Esophagus muscularis mucosa (tissue), 4 donors: ENCODE results near the gene STK17A. TPM values are rescaled to one million over a fixed set of nuclear protein-coding genes. Genes with fewer than 3 reads are reported as not detected.

Experiments
- DNase-seq: peaks from one replicate; pipeline ENCODE4 v3.0.0-alpha.2; 2017; ENCODE audit errors: extremely low spot score
- H3K27ac ChIP-seq, 4 donors: fragments of 200-600 bp; sonication (generic); replicated peaks in 1 of 4; 1 replicate in 3 of 4; 2 replicates in 1 of 4; pipeline ENCODE4 v1.5.1; 2016 to 2019; ENCODE audit warnings: mild to moderate bottlenecking in 1 of 4
- H3K27me3 ChIP-seq, 4 donors: fragments of 200-600 bp; sonication (generic); one replicate each; pipeline versions ENCODE4 v1.5.1 to v1.6.0; 2016 to 2019
- H3K36me3 ChIP-seq, 4 donors: fragments of 200-600 bp; sonication (generic); one replicate each; pipeline ENCODE4 v1.5.1; 2016 to 2019
- H3K4me1 ChIP-seq, 4 donors: fragments of 200-600 bp; sonication (generic); one replicate each; pipeline ENCODE4 v1.5.1; 2016 to 2019
- H3K4me3 ChIP-seq, 4 donors: fragments of 200-600 bp; sonication (generic); 1 replicate in 2 of 4; 2 replicates in 2 of 4; pipeline ENCODE4 v1.5.1; 2016 to 2019; ENCODE audit warnings: mild to moderate bottlenecking in 4 of 4, moderate library complexity in 1 of 4
- H3K9me3 ChIP-seq, 4 donors: fragments of 200-600 bp; sonication (generic); 1 replicate in 3 of 4; 2 replicates in 1 of 4; pipeline ENCODE4 v1.5.1; 2016 to 2019
- EP300 ChIP-seq: sonication (generic); formaldehyde crosslinking; IDR thresholded peaks from one replicate; pipeline ENCODE4 v1.6.1; 2017; ENCODE audit warnings: antibody characterized with exemption
- POLR2A ChIP-seq: fragments of 450-650 bp; IDR thresholded peaks from one replicate; pipeline ENCODE4 v1.6.1; 2017; ENCODE audit warnings: antibody characterized with exemption, moderate library complexity, mild to moderate bottlenecking, low read depth
- POLR2AphosphoS5 ChIP-seq, 2 donors: sonication (generic); formaldehyde crosslinking; IDR thresholded peaks; one replicate each; pipeline ENCODE4 v1.6.1; 2017; ENCODE audit warnings: antibody characterized with exemption in 2 of 2
- WGBS: methylation state at CpG from one replicate; pipeline ENCODE4 v1.1.5; 2018; 5-methylcytosine and 5-hydroxymethylcytosine counted together
- intact Hi-C: fragments of 100-400 bp; cut with DNase I; formaldehyde crosslinking; loops from one replicate; pipeline ENCODE4 v1.15.1; 2023
- total RNA-seq, 4 donors: library from RNA; depleted of rRNA; stranded (reverse); fragments of >200 nt; gene quantifications; one replicate each; pipeline versions ENCODE4 v1.1.0 to v1.2.1, GENCODE V29; 2016
- TF ChIP-seq, protein P1 (sequence below), 3 experiments: fragments of 200-600 bp in 2 of 3; fragments of 450-650 bp in 1 of 3; sonication (generic) in 2 of 3; IDR thresholded peaks; one replicate each; pipeline ENCODE4 v1.5.1; 2017 to 2019; ENCODE audit warnings: antibody characterized with exemption in 3 of 3, mild to moderate bottlenecking in 2 of 3, moderate library complexity in 1 of 3

STK17A gene
- total RNA-seq, 4 donors from 2014 or later = 19.5 to 33.3 (median 24.6) TPM

DNA sequence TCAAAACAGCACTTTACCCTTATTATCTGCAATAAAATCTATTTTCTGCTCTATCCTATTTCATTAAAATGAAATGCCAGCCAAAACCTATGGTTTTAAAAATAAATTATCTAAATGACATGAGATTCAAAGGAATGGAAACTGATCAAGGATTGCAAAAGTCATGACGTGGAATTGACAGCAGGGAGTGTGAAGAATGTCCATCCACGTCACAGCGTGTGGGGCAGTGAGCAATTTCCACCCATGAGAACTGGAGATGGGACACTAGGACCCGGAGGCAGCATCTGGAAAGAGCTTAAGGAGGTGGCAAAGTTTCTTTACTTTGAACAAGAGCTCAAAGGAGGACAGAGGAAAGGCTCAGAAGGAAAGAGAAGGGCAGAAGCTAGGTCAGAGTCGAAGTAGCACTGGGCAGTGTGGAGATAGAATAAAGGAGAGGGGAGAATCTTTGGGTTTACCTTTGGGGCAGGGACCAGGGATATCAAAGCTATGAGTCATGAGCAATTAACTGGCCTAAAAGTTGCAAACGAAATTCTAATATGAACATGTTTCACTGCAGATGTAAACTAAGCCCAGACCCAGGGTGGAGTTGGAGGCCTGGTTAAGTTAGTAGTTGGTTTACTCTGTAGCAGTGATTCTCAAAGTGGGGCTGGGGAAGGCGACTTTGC is 24.9 kb upstream of the STK17A start:
- WGBS = 88% methylated on average over 7 of the region's 7 CpGs
- H3K4me3 ChIP-seq = no peak overlapping the region
- peak; percentile 66 for DNase-seq
- H3K27ac ChIP-seq = no peak overlapping the region
- no peaks in the 10 kb centered on the region for H3K36me3 ChIP-seq
- H3K9me3 ChIP-seq = no peaks in the 10 kb centered on the region
- intact Hi-C loops = no loop called here
- H3K27me3 ChIP-seq = no peaks in the 10 kb centered on the region
- TF ChIP-seq, protein P1, sequence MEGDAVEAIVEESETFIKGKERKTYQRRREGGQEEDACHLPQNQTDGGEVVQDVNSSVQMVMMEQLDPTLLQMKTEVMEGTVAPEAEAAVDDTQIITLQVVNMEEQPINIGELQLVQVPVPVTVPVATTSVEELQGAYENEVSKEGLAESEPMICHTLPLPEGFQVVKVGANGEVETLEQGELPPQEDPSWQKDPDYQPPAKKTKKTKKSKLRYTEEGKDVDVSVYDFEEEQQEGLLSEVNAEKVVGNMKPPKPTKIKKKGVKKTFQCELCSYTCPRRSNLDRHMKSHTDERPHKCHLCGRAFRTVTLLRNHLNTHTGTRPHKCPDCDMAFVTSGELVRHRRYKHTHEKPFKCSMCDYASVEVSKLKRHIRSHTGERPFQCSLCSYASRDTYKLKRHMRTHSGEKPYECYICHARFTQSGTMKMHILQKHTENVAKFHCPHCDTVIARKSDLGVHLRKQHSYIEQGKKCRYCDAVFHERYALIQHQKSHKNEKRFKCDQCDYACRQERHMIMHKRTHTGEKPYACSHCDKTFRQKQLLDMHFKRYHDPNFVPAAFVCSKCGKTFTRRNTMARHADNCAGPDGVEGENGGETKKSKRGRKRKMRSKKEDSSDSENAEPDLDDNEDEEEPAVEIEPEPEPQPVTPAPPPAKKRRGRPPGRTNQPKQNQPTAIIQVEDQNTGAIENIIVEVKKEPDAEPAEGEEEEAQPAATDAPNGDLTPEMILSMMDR (IDR thresholded peaks at IDR 0.05) = no peak
- TF ChIP-seq POLR2AphosphoS5 (IDR thresholded peaks at IDR 0.05) = no peak
- TF ChIP-seq POLR2A = no peak
- TF ChIP-seq EP300 = no peak
- H3K4me1 ChIP-seq = peaks cover 4 to 13% (median 8%) of the 10 kb centered on the region in 4 donors

DNA sequence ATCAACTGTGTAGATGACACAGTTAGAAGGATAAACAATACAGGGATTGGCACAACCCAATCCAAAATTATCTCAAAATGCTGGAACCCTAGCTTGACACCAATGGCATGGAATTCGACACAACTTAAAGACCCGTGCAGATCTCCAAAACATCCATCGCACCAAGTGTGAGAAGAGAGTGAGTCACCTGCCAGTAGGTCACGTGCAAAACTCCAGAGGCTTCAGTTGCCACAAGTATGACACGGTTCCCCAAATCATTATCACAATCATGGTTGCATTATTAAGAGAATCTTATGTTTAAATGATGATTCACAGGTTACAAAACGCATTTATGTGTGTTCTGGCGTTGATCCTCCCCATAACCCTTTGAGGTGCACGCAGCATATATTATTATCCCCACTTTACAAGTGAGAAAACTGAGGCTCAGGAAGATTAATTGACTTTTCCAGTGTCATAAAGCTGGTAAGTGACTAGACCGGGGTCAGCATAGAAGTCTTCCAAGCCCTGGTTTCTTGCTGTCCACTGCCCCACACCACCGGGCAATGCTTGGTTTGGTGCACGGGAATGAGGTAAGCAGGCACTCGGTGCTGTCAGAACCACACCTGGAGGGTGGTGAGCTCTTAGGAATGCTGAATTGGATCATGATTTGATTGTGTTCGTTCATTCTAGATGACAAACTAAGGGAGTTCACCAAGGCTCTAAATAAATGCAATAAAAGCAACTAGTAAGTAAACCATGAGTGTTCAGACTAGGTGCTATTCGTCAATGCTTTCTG is 23.6 kb upstream of the STK17A start:
- TF ChIP-seq POLR2AphosphoS5 (IDR thresholded peaks at IDR 0.05) = no peak
- no peak for TF ChIP-seq POLR2A
- intact Hi-C loops = no loop called here
- WGBS = 90% methylated on average over 14 of the region's 14 CpGs

DNA sequence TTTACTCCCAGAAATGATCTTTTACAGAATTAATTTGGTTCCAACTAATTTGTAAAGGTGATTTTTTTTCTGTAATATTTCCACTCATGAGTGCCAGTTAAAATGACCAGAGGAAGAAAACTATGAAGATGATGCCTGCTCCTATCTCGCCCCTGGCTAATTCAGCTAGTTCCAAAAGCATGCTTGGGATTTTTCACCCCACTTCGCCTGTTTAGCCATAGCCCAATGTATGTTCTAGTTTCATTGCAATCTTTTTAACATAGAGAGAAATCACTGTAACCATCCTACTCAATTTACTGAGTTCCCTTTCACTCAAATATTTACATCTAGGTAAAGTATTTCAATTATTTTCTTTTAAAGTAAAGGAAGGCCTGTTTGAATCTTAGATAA is 23.0 kb upstream of the STK17A start:
- H3K4me3 ChIP-seq = no peak overlapping the region
- intact Hi-C loops = no loop called here
- H3K27ac ChIP-seq = no peak overlapping the region
- H3K4me1 ChIP-seq = no peaks in the 10 kb centered on the region
- TF ChIP-seq, protein P1 (IDR thresholded peaks at IDR 0.05) = no peak
- TF ChIP-seq POLR2A = no peak
- TF ChIP-seq EP300 = no peak
- TF ChIP-seq POLR2AphosphoS5 (IDR thresholded peaks at IDR 0.05) = no peak
- H3K36me3 ChIP-seq = no peaks in the 10 kb centered on the region
- no peak for DNase-seq
- 76% methylated on average over 2 of the region's 2 CpGs for WGBS
- no peaks in the 10 kb centered on the region for H3K9me3 ChIP-seq
- no peaks in the 10 kb centered on the region for H3K27me3 ChIP-seq

More for the DNA sequence above, 23.6 kb upstream of the STK17A start:
- no peaks in the 10 kb centered on the region for H3K9me3 ChIP-seq
- peaks cover 0 to 2% (median 0%) of the 10 kb centered on the region in 4 donors for H3K4me1 ChIP-seq
- H3K27me3 ChIP-seq = no peaks in the 10 kb centered on the region
- no peak overlapping the region for H3K4me3 ChIP-seq
- no peaks in the 10 kb centered on the region for H3K36me3 ChIP-seq
- no peak overlapping the region for H3K27ac ChIP-seq
- DNase-seq = peak; percentile 66

DNA sequence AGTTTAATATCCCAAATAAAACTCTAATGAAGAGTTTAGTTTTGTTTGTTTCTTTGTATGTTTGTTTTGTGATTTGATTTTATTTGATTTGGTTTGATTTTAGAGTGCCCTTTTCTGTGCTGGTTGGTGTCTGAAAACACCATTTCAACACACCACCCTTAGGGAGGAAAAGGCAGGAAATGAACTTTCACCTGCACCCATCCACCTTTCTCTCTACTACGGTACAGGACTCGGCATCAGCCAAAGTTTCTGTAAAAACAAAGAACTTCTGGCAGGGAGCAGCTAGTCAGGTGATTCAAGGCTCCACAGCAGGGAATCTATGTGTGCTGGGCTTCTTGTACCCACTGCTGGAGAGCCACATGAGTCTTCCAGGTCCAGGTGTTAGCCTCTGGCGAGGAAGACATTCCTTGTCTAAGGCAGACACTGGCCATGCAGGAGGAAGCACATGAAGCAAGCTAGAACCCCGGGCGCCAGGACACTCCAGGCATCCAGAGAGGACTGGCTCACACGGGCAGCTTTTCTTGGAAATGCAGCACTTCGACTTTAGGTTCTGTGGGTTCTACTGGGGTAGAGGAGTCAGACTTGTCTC is 22.1 kb upstream of the STK17A start:
- Histone ChIP-seq H3K36me3 (no peaks in the 10 kb centered on the region), H3K27me3 (no peaks in the 10 kb centered on the region), H3K27ac (no peak overlapping the region), H3K4me3 (no peak overlapping the region), H3K4me1 (no peaks in the 10 kb centered on the region), H3K9me3 (no peaks in the 10 kb centered on the region)
- TF ChIP-seq POLR2A = no peak
- TF ChIP-seq, protein P1 (IDR thresholded peaks at IDR 0.05) = no peak
- no peak for TF ChIP-seq EP300
- TF ChIP-seq POLR2AphosphoS5 (IDR thresholded peaks at IDR 0.05) = no peak
- 93% methylated on average over 7 of the region's 7 CpGs for WGBS
- intact Hi-C loops = no loop called here
- DNase-seq = peak; percentile 62

DNA sequence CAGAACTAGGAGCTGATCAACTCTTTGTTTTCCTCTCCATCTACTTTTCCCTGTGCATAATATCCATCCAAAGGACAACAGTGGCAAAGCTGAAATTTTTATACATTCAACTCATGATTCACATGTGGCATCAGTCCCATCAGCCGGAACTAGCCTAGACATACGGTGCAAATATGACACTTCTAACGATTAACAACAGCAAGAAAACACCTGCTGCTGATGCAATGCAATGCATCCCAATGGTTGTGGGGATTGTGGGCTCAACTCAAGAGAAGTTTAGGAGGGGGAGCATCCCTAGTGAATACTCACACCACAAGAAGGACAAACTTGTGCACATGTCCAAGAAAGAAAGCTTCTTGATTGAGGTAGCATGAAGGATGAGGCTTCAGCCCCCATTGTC is 20.5 kb upstream of the STK17A start:
- no peaks in the 10 kb centered on the region for H3K36me3 ChIP-seq
- no peaks in the 10 kb centered on the region for H3K9me3 ChIP-seq
- WGBS = 89% methylated on average over 3 of the region's 3 CpGs
- TF ChIP-seq, protein P1 (IDR thresholded peaks at IDR 0.05) = no peak
- TF ChIP-seq EP300 (no peak), POLR2AphosphoS5 (IDR thresholded peaks at IDR 0.05) (no peak), POLR2A (no peak)
- H3K27me3 ChIP-seq = no peaks in the 10 kb centered on the region
- DNase-seq = peak; percentile 64
- no peak overlapping the region for H3K4me3 ChIP-seq
- no peaks in the 10 kb centered on the region for H3K4me1 ChIP-seq
- intact Hi-C loops = no loop called here
- no peak overlapping the region for H3K27ac ChIP-seq
